ENCODE results near the gene PPFIBP2. TPM values are rescaled to one million over a fixed set of nuclear protein-coding genes. Genes with fewer than 3 reads are reported as not detected.

The PPFIBP2 gene
- total and polyA plus RNA-seq, 10 donors = 17.2 to 75.1 (median 40.4) TPM

DNA sequence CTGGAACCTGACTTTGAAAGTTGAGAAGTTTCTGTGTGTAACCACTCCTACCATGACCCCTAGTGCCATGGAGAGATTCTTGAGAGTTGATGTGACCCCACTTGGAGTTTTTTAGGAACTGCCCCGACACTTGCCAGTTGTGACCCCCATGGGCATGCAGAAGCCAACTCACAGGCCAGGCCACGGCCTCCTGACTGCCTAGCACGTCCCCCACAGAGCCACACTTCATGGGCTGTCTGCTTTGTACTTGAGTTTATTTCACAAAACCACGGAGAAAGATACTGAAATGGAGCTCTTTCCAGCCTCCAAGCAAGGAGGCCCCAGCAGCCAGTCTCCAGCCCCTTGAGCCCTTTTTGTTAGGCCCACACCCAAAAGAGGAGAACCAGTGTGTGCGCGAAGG is 151.1 kb downstream of the PPFIBP2 start:
- intact Hi-C loops (cut with DNase I; ENCODE audit: low total_unique reads) = no loop called here
- Histone ChIP-seq H3K27ac (no peak overlapping the region), H3K36me3 (peaks cover 0 to 6% (median 0%) of the 10 kb centered on the region in 6 donors), H3K27me3 (replicated peaks in 1 of 7) (peaks cover 0 to 15% (median 0%) of the 10 kb centered on the region in 7 donors), H3K9me3 (no peaks in the 10 kb centered on the region), H3K4me3 (no peak overlapping the region), H3K4me1 (peaks cover 0 to 5% (median 0%) of the 10 kb centered on the region in 6 donors)
- no peak for TF ChIP-seq POLR2AphosphoS5 (IDR thresholded peaks at IDR 0.05)
- TF ChIP-seq, protein P1, sequence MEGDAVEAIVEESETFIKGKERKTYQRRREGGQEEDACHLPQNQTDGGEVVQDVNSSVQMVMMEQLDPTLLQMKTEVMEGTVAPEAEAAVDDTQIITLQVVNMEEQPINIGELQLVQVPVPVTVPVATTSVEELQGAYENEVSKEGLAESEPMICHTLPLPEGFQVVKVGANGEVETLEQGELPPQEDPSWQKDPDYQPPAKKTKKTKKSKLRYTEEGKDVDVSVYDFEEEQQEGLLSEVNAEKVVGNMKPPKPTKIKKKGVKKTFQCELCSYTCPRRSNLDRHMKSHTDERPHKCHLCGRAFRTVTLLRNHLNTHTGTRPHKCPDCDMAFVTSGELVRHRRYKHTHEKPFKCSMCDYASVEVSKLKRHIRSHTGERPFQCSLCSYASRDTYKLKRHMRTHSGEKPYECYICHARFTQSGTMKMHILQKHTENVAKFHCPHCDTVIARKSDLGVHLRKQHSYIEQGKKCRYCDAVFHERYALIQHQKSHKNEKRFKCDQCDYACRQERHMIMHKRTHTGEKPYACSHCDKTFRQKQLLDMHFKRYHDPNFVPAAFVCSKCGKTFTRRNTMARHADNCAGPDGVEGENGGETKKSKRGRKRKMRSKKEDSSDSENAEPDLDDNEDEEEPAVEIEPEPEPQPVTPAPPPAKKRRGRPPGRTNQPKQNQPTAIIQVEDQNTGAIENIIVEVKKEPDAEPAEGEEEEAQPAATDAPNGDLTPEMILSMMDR (IDR thresholded peaks at IDR 0.05 in 8 of 11, conservative IDR thresholded peaks at IDR 0.05 in 3 of 11) = no peak
- TF ChIP-seq POLR2A (IDR thresholded peaks at IDR 0.05) = no peak
- 73 to 91% (median 79%) methylated on average over 5 to 6 of the region's 6 CpGs for WGBS, 5 donors
- DNase-seq = no peak

DNA sequence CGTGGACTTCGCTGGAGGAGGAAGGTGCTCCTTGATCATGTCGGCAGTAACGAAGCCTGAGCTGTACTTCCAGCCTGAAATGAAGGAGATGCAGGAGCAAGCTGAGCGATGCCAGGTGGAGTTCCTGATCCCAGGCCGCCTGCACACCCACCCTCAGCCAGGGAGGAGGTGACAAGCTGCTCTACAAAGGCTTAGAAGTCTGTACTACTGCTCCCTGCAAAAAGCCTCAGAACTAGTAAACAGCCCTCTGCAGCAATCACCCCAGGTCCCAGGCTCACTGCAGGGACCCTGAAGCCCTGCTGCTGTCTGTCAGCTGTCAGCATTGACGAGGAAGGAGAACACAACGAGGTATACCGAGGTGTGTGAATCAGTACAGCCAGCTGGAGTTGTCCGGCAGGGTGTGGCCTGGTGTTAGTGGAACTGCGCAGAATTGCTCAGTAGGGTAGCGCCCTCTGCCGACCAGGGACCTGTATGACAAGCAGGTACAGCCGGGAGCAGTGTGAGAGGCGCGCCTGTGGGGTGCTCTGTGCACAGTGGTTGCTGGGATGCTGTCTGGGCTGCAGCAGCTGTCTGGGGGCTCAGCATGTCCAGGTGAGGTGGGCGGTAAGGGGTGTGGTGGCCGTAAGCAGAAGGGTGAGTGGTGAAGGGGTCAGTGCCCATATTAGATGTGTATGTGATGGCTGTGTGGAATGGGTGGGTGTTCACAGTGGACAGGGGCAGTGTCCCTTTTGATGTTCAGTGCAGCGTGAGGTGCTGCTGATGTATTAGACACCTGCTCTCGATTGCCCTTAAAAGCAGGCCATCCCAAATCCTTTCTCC is 151.9 kb downstream of the PPFIBP2 start:
- H3K27me3 ChIP-seq (replicated peaks in 1 of 7) = peaks cover 0 to 20% (median 0%) of the 10 kb centered on the region in 7 donors
- peak; percentile 93 for DNase-seq
- H3K36me3 ChIP-seq = peaks cover 0 to 6% (median 0%) of the 10 kb centered on the region in 6 donors
- peaks cover 0 to 5% (median 0%) of the 10 kb centered on the region in 6 donors for H3K4me1 ChIP-seq
- H3K9me3 ChIP-seq = no peaks in the 10 kb centered on the region
- intact Hi-C loops (cut with DNase I; ENCODE audit: low total_unique reads) = no loop called here
- 46 to 57% (median 51%) methylated on average over 19 to 20 of the region's 20 CpGs for WGBS, 5 donors
- no peak overlapping the region for H3K27ac ChIP-seq
- TF ChIP-seq POLR2A (IDR thresholded peaks at IDR 0.05) = no peak
- TF ChIP-seq, protein P1 (IDR thresholded peaks at IDR 0.05 in 8 of 11, conservative IDR thresholded peaks at IDR 0.05 in 3 of 11) = peak; percentile 74 to 89 (median 85)
- TF ChIP-seq POLR2AphosphoS5 (IDR thresholded peaks at IDR 0.05) = peak; percentile 25 to 44 (median 32)
- H3K4me3 ChIP-seq = no peak overlapping the region

DNA sequence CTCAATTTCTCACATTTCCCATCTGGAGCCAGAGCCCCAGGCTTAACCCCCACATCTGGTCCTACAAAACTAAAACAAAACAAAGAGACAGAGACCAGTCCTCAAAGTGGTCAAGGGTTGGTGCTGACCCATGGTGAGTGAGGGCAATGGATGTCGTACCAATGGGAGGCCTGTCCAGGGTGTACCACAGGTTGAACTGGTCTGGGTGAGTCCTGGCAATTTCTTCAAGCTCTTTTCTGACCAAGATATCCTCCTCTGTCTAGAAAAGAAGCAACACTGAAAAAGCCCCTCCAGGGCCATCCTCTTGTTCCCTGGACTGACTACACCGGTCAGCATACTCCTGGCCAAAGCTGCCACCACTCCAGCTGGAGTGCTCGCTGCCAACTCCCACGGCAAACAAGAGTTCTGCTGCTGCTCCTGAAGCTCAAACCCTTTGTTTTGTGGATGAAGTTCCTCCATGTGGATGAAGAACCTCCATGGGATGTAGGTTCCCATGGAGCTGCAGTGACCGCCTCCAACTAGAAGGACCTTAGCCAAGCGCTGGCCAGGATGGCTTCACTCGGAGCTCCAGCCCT is 152.6 kb downstream of the PPFIBP2 start:
- no peak overlapping the region for H3K27ac ChIP-seq
- intact Hi-C loops (cut with DNase I; ENCODE audit: low total_unique reads) = no loop called here
- H3K4me1 ChIP-seq = peaks cover 0 to 5% (median 0%) of the 10 kb centered on the region in 6 donors
- no peak for DNase-seq
- peaks cover 0 to 6% (median 0%) of the 10 kb centered on the region in 6 donors for H3K36me3 ChIP-seq
- peaks cover 0 to 27% (median under 1%) of the 10 kb centered on the region in 7 donors for H3K27me3 ChIP-seq (replicated peaks in 1 of 7)
- TF ChIP-seq, protein P1 (IDR thresholded peaks at IDR 0.05 in 8 of 11, conservative IDR thresholded peaks at IDR 0.05 in 3 of 11) = no peak
- 85 to 100% (median 90%) methylated on average over 2 to 7 of the region's 7 CpGs for WGBS, 5 donors
- no peaks in the 10 kb centered on the region for H3K9me3 ChIP-seq
- H3K4me3 ChIP-seq = no peak overlapping the region

DNA sequence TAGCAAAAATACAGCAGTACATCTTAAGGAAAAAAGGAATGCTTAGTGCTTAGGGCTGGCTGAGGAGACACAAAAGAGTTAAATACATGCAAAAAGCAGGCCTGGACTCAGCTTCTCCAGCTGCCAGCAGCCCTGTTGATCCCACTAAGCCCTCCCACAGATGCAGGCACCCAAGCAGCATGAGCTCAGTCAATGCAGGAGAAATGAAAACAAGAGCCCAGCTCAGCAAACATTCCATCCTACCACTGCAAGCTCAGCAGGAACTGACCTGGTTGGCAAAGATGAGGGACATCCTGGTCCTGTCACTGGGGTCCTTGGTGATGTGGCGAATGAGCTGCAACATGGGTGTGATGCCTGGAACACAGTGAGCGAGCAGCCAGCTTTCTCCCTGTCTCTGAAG is 153.7 kb downstream of the PPFIBP2 start:
- Histone ChIP-seq H3K4me3 (no peak overlapping the region), H3K36me3 (peaks cover 0 to 6% (median 0%) of the 10 kb centered on the region in 6 donors), H3K27me3 (replicated peaks in 1 of 7) (peaks cover 0 to 37% (median 12%) of the 10 kb centered on the region in 7 donors), H3K27ac (no peak overlapping the region), H3K4me1 (peaks cover 0 to 5% (median under 1%) of the 10 kb centered on the region in 6 donors), H3K9me3 (no peaks in the 10 kb centered on the region)
- DNase-seq = no peak
- WGBS, 5 donors = 78 to 89% (median 85%) methylated on average over 2 of the region's 2 CpGs
- TF ChIP-seq POLR2A (IDR thresholded peaks at IDR 0.05) = no peak
- no peak for TF ChIP-seq POLR2AphosphoS5 (IDR thresholded peaks at IDR 0.05)
- TF ChIP-seq, protein P1 (IDR thresholded peaks at IDR 0.05 in 8 of 11, conservative IDR thresholded peaks at IDR 0.05 in 3 of 11) = no peak
- intact Hi-C loops (cut with DNase I; ENCODE audit: low total_unique reads) = no loop called here
